Effector memory CD8-positive, alpha-beta T cell (primary cell): Measurements from ENCODE around the gene TOMM20.
"Not testable (repeated sequence)": the region's sequence is repeated elsewhere in the genome, so short reads cannot be mapped to it uniquely, and the experiment has no call there.

Experiments used
- ATAC-seq: fragments of 150-1000 bp; cut with Tn5 transposase; replicated peaks from 2 replicates; pipeline ENCODE4 v1.10.0; 2021; ENCODE audit warnings: mild to moderate bottlenecking, moderate library complexity
- DNase-seq, 3 experiments: peaks; one replicate each; pipeline ENCODE4 v3.0.0; 2021
- H3K27ac Mint-ChIP-seq, 2 donors: one replicate each; pipeline ENCODE4 v1.8.0; 2022; ENCODE audit warnings: mild to moderate bottlenecking in 2 of 2, mixed read lengths in 2 of 2, moderate library complexity in 2 of 2
- H3K27me3 Mint-ChIP-seq, 2 donors: one replicate each; pipeline ENCODE4 v1.8.0; 2022; ENCODE audit warnings: mixed read lengths in 2 of 2
- H3K36me3 Mint-ChIP-seq: one replicate; pipeline ENCODE4 v1.8.0; 2022; ENCODE audit warnings: mild to moderate bottlenecking, moderate library complexity, mixed read lengths; ENCODE audit not compliant: insufficient read depth
- H3K4me1 Mint-ChIP-seq, 2 donors: one replicate each; pipeline ENCODE4 v1.8.0; 2022; ENCODE audit warnings: low read depth in 2 of 2, mixed read lengths in 2 of 2
- H3K4me3 Mint-ChIP-seq, 2 donors: one replicate each; pipeline ENCODE4 v1.8.0; 2022; ENCODE audit warnings: mild to moderate bottlenecking in 2 of 2, mixed read lengths in 2 of 2, moderate library complexity in 2 of 2
- H3K9me3 Mint-ChIP-seq, 2 donors: one replicate each; pipeline ENCODE4 v1.8.0; 2022; ENCODE audit warnings: mixed read lengths in 2 of 2

The TOMM20 gene

GRCh38 chr1:235105051-235106043 lies 23.3 kb downstream of the TOMM20 start:
- H3K27ac Mint-ChIP-seq: peak overlapping the region; percentile 92 to 97
- no peaks in the 10 kb centered on the region for H3K27me3 Mint-ChIP-seq
- H3K36me3 Mint-ChIP-seq: peaks cover 50% of the 10 kb centered on the region
- ATAC-seq (peak; percentile 73), DNase-seq (peak in 2 of 3 experiments; percentile 19 to 41)
- H3K4me1 Mint-ChIP-seq: peaks cover 17 to 24% of the 10 kb centered on the region in 2 donors
- peak overlapping the region; percentile 89 to 90 for H3K4me3 Mint-ChIP-seq
- no peaks in the 10 kb centered on the region for H3K9me3 Mint-ChIP-seq

GRCh38 chr1:235102993-235103411 lies 25.6 kb downstream of the TOMM20 start:
- ATAC-seq (no peak), DNase-seq (no peak)
- Mint-ChIP-seq H3K9me3 (no peaks in the 10 kb centered on the region), H3K27ac (no peak overlapping the region), H3K27me3 (no peaks in the 10 kb centered on the region), H3K4me3 (no peak overlapping the region), H3K4me1 (peaks cover 17 to 23% of the 10 kb centered on the region in 2 donors), H3K36me3 (peaks cover 32% of the 10 kb centered on the region)

GRCh38 chr1:235102259-235102582 lies 26.4 kb downstream of the TOMM20 start:
- Mint-ChIP-seq H3K9me3 (no peaks in the 10 kb centered on the region), H3K36me3 (peaks cover 26% of the 10 kb centered on the region), H3K27me3 (no peaks in the 10 kb centered on the region), H3K27ac (no peak overlapping the region), H3K4me1 (peaks cover 17 to 21% of the 10 kb centered on the region in 2 donors), H3K4me3 (no peak overlapping the region)
- DNase-seq (no peak), ATAC-seq (no peak)

GRCh38 chr1:235101558-235102258 lies 26.9 kb downstream of the TOMM20 start:
- Mint-ChIP-seq H3K27ac (no peak overlapping the region), H3K9me3 (no peaks in the 10 kb centered on the region), H3K36me3 (peaks cover 22% of the 10 kb centered on the region), H3K27me3 (no peaks in the 10 kb centered on the region), H3K4me3 (no peak overlapping the region), H3K4me1 (peaks cover 16 to 17% of the 10 kb centered on the region in 2 donors)
- ATAC-seq: no peak
- DNase-seq: no peak

- ATAC-seq: no peak
- no peak overlapping the region for H3K4me3 Mint-ChIP-seq
Measured at GRCh38 chr1:235100194-235100772, 28.4 kb downstream of the TOMM20 start.

GRCh38 chr1:235098991-235099390 lies 29.6 kb downstream of the TOMM20 start:
- H3K27ac Mint-ChIP-seq: no peak overlapping the region
- H3K36me3 Mint-ChIP-seq: peaks cover 2% of the 10 kb centered on the region

More at GRCh38 chr1:235100194-235100772, 28.4 kb downstream of the TOMM20 start:
- Mint-ChIP-seq H3K4me1 (peaks cover 16 to 17% of the 10 kb centered on the region in 2 donors), H3K27ac (no peak overlapping the region), H3K36me3 (peaks cover 14% of the 10 kb centered on the region), H3K27me3 (no peaks in the 10 kb centered on the region), H3K9me3 (no peaks in the 10 kb centered on the region)
- no peak for DNase-seq

GRCh38 chr1:235098547-235098946 lies 30.1 kb downstream of the TOMM20 start:
- no peaks in the 10 kb centered on the region for H3K9me3 Mint-ChIP-seq
- no peak overlapping the region for H3K27ac Mint-ChIP-seq
- no peaks in the 10 kb centered on the region for H3K36me3 Mint-ChIP-seq
- DNase-seq (no peak), ATAC-seq (no peak)
- H3K27me3 Mint-ChIP-seq: peaks cover 0 to 5% of the 10 kb centered on the region in 2 donors
- peaks cover 6 to 9% of the 10 kb centered on the region in 2 donors for H3K4me1 Mint-ChIP-seq
- no peak overlapping the region for H3K4me3 Mint-ChIP-seq

More at GRCh38 chr1:235098991-235099390, 29.6 kb downstream of the TOMM20 start:
- ATAC-seq (no peak), DNase-seq (no peak)
- Mint-ChIP-seq H3K27me3 (peaks cover 0 to 1% of the 10 kb centered on the region in 2 donors), H3K9me3 (no peaks in the 10 kb centered on the region), H3K4me3 (no peak overlapping the region), H3K4me1 (peaks cover 5 to 8% of the 10 kb centered on the region in 2 donors)

- not testable (repeated sequence) for H3K4me1 Mint-ChIP-seq, ATAC-seq, H3K9me3 Mint-ChIP-seq, H3K4me3 Mint-ChIP-seq, H3K36me3 Mint-ChIP-seq, DNase-seq, H3K27me3 Mint-ChIP-seq, H3K27ac Mint-ChIP-seq
Measured at GRCh38 chr1:235097501-235097900, 31.1 kb downstream of the TOMM20 start.

GRCh38 chr1:235095938-235096562 lies 32.6 kb downstream of the TOMM20 start:
- ATAC-seq: no peak
- Mint-ChIP-seq H3K9me3 (no peaks in the 10 kb centered on the region), H3K27ac (no peak overlapping the region)

GRCh38 chr1:235093696-235094592 lies 34.7 kb downstream of the TOMM20 start:
- Mint-ChIP-seq H3K27me3 (peaks cover 5 to 7% of the 10 kb centered on the region in 2 donors), H3K27ac (no peak overlapping the region), H3K4me1 (peaks cover 5 to 6% of the 10 kb centered on the region in 2 donors), H3K4me3 (no peak overlapping the region), H3K9me3 (no peaks in the 10 kb centered on the region), H3K36me3 (no peaks in the 10 kb centered on the region)
- ATAC-seq (peak; percentile 99), DNase-seq (peak; percentile 82 to 88 (median 83))

More at GRCh38 chr1:235095938-235096562, 32.6 kb downstream of the TOMM20 start:
- DNase-seq: no peak
- Mint-ChIP-seq H3K27me3 (peaks cover 0 to 5% of the 10 kb centered on the region in 2 donors), H3K4me3 (no peak overlapping the region), H3K4me1 (peaks cover 5 to 6% of the 10 kb centered on the region in 2 donors), H3K36me3 (no peaks in the 10 kb centered on the region)

- no peak overlapping the region for H3K27ac Mint-ChIP-seq
- no peaks in the 10 kb centered on the region for H3K36me3 Mint-ChIP-seq
- H3K4me1 Mint-ChIP-seq: peaks cover 5 to 6% of the 10 kb centered on the region in 2 donors
- no peak overlapping the region for H3K4me3 Mint-ChIP-seq
- peaks cover 5 to 7% of the 10 kb centered on the region in 2 donors for H3K27me3 Mint-ChIP-seq
- ATAC-seq (no peak), DNase-seq (no peak)
- H3K9me3 Mint-ChIP-seq: no peaks in the 10 kb centered on the region
Measured at GRCh38 chr1:235093013-235093695, 35.5 kb downstream of the TOMM20 start.

GRCh38 chr1:235092415-235092814 lies 36.2 kb downstream of the TOMM20 start:
- not testable (repeated sequence) for ATAC-seq, H3K4me3 Mint-ChIP-seq, H3K4me1 Mint-ChIP-seq, H3K36me3 Mint-ChIP-seq, DNase-seq, H3K9me3 Mint-ChIP-seq, H3K27me3 Mint-ChIP-seq, H3K27ac Mint-ChIP-seq
